ENCODE results near the gene PPIE. TPM values are rescaled to one million over a fixed set of nuclear protein-coding genes. Genes with fewer than 3 reads are reported as not detected.

Gene PPIE
- total RNA-seq, 1 experiment from 2014 or later = 42.5 TPM

DNA sequence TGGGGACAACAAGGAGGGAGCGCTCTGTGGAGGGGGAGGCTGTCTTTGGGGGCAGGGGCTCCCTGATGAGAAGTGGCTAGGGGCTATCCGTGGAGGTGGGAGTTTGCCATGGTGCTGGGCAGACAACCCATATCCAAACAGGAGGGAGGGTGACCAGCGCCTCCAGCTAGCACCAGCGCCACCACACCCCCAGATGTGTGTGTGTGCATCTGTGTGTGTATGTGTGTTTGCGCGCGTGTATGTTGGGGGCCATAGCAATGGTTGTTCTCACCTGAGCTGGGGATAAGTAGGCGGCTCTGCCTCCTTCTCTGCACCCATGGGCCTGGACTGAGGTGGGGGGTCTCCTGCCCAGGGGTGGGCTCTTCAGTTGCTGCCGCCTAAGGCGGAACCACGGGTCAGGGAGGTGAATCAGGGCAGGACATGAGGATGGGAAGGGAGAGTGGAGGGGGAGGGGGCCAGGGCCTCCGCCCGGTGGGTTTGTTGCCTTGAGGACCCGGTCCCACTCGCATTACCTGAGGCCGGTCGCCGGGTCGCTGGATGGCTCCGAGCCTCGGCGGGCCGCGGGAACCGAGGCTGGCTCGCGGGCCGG is 47.8 kb upstream of the PPIE start (continued):
- TF ChIP-seq ZNF416 (CRISPR knock-in tag; IDR thresholded peaks at IDR 0.05) = no peak

DNA sequence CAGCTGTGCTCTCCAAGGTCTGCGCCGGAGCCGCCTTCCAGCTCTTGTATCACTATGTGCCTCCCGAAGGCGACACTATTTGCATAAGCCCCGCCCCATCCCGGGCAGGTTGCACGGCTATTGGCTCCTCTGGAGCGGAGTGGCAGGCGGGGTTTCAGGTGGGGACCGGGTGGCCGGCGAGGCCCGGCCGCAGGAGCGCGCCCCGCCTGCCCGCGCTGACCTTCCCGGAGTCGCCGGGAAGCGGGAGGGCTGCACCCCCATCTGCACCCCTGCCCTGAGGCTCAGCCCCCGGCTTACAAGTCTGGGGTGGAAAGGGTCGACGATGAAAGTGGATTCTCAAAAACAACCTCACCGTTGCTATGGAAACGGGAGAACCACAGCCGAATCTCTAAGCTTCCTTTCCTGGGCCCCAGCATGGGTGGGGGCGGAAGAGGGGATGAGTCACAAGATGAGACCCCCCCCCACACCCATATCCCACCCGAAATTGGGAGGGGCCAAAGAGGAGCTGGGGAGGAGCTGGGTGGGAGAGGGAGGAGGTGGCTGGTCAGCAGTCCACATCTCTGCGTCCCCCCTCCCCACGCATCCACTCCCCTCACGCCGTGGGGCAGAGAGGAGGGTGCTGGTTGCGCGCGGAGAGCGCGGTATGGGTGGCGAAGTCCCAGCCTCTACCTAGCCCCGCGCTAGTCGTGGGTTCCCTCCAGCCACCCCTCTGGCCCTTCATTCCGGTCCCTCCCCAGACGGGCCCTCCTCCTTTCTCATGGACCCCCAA is 47.1 kb upstream of the PPIE start, which contains the start of gene HPCAL4:
TSS of gene HPCAL4 (minus strand) at position 51 of the 769 bp plus-strand sequence. CDS start 6,830 bp downstream, outside the sequence.
- H3K27me3 Mint-ChIP-seq (ENCODE audit: low read depth) = peaks cover 100% of the 10 kb centered on the region
- H3K9me3 Mint-ChIP-seq = no peaks in the 10 kb centered on the region
- H3K27ac Mint-ChIP-seq = no peak within 1 kb of the TSS
- CTCF ChIA-PET = interaction anchor here (0.6 to 6.6 kb wide), 16 partner anchors 10 to 115 kb away, joined by 3 to 58 read pairs (median 5); partner anchors contain the start of genes NT5C1A, PABPC4 and PPIE
- peaks cover 4% of the 10 kb centered on the region for H3K4me1 Mint-ChIP-seq
- DNase-seq (ENCODE audit: low spot score) (peak; percentile 98), ATAC-seq (peak; percentile 98)
- TF ChIP-seq GABPB1 (CRISPR knock-in tag; IDR thresholded peaks at IDR 0.05) (no peak), NFYB (CRISPR knock-in tag; conservative IDR thresholded peaks at IDR 0.05; ENCODE audit: low read depth) (peak; percentile 61), CBFB (CRISPR knock-in tag; IDR thresholded peaks at IDR 0.05; ENCODE audit: low read depth) (no peak), ATF1 (CRISPR knock-in tag; IDR thresholded peaks at IDR 0.05) (no peak), NFATC4 (CRISPR knock-in tag; IDR thresholded peaks at IDR 0.05) (no peak), NR1H2 (CRISPR knock-in tag; IDR thresholded peaks at IDR 0.05) (no peak), TP53 (CRISPR knock-in tag; IDR thresholded peaks at IDR 0.05) (no peak), ZNF121 (CRISPR knock-in tag; IDR thresholded peaks at IDR 0.05) (no peak), ELF4 (CRISPR knock-in tag; IDR thresholded peaks at IDR 0.05; ENCODE audit: low read depth) (no peak), GTF2I (CRISPR knock-in tag; conservative IDR thresholded peaks at IDR 0.05) (no peak)
- TF ChIP-seq, protein P1, sequence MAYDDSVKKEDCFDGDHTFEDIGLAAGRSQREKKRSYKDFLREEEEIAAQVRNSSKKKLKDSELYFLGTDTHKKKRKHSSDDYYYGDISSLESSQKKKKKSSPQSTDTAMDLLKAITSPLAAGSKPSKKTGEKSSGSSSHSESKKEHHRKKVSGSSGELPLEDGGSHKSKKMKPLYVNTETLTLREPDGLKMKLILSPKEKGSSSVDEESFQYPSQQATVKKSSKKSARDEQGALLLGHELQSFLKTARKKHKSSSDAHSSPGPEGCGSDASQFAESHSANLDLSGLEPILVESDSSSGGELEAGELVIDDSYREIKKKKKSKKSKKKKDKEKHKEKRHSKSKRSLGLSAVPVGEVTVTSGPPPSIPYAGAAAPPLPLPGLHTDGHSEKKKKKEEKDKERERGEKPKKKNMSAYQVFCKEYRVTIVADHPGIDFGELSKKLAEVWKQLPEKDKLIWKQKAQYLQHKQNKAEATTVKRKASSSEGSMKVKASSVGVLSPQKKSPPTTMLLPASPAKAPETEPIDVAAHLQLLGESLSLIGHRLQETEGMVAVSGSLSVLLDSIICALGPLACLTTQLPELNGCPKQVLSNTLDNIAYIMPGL (CRISPR knock-in tag; IDR thresholded peaks at IDR 0.05) = no peak
- TF ChIP-seq, protein P2, sequence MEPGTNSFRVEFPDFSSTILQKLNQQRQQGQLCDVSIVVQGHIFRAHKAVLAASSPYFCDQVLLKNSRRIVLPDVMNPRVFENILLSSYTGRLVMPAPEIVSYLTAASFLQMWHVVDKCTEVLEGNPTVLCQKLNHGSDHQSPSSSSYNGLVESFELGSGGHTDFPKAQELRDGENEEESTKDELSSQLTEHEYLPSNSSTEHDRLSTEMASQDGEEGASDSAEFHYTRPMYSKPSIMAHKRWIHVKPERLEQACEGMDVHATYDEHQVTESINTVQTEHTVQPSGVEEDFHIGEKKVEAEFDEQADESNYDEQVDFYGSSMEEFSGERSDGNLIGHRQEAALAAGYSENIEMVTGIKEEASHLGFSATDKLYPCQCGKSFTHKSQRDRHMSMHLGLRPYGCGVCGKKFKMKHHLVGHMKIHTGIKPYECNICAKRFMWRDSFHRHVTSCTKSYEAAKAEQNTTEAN (CRISPR knock-in tag; IDR thresholded peaks at IDR 0.05) = no peak
- TF ChIP-seq, protein P3, sequence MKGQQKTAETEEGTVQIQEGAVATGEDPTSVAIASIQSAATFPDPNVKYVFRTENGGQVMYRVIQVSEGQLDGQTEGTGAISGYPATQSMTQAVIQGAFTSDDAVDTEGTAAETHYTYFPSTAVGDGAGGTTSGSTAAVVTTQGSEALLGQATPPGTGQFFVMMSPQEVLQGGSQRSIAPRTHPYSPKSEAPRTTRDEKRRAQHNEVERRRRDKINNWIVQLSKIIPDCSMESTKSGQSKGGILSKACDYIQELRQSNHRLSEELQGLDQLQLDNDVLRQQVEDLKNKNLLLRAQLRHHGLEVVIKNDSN (CRISPR knock-in tag; IDR thresholded peaks at IDR 0.05) = 0 out of 2 replicates have a peak, but pooled peaks have one; percentile 25
- TF ChIP-seq, protein P4, sequence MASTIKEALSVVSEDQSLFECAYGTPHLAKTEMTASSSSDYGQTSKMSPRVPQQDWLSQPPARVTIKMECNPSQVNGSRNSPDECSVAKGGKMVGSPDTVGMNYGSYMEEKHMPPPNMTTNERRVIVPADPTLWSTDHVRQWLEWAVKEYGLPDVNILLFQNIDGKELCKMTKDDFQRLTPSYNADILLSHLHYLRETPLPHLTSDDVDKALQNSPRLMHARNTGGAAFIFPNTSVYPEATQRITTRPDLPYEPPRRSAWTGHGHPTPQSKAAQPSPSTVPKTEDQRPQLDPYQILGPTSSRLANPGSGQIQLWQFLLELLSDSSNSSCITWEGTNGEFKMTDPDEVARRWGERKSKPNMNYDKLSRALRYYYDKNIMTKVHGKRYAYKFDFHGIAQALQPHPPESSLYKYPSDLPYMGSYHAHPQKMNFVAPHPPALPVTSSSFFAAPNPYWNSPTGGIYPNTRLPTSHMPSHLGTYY (CRISPR knock-in tag; IDR thresholded peaks at IDR 0.05) = no peak
- TF ChIP-seq, protein P5, sequence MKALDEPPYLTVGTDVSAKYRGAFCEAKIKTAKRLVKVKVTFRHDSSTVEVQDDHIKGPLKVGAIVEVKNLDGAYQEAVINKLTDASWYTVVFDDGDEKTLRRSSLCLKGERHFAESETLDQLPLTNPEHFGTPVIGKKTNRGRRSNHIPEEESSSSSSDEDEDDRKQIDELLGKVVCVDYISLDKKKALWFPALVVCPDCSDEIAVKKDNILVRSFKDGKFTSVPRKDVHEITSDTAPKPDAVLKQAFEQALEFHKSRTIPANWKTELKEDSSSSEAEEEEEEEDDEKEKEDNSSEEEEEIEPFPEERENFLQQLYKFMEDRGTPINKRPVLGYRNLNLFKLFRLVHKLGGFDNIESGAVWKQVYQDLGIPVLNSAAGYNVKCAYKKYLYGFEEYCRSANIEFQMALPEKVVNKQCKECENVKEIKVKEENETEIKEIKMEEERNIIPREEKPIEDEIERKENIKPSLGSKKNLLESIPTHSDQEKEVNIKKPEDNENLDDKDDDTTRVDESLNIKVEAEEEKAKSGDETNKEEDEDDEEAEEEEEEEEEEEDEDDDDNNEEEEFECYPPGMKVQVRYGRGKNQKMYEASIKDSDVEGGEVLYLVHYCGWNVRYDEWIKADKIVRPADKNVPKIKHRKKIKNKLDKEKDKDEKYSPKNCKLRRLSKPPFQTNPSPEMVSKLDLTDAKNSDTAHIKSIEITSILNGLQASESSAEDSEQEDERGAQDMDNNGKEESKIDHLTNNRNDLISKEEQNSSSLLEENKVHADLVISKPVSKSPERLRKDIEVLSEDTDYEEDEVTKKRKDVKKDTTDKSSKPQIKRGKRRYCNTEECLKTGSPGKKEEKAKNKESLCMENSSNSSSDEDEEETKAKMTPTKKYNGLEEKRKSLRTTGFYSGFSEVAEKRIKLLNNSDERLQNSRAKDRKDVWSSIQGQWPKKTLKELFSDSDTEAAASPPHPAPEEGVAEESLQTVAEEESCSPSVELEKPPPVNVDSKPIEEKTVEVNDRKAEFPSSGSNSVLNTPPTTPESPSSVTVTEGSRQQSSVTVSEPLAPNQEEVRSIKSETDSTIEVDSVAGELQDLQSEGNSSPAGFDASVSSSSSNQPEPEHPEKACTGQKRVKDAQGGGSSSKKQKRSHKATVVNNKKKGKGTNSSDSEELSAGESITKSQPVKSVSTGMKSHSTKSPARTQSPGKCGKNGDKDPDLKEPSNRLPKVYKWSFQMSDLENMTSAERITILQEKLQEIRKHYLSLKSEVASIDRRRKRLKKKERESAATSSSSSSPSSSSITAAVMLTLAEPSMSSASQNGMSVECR (CRISPR knock-in tag; IDR thresholded peaks at IDR 0.05; ENCODE audit: borderline replicate concordance) = no peak
- TF ChIP-seq, protein P6, sequence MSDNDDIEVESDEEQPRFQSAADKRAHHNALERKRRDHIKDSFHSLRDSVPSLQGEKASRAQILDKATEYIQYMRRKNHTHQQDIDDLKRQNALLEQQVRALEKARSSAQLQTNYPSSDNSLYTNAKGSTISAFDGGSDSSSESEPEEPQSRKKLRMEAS (CRISPR knock-in tag; IDR thresholded peaks at IDR 0.05) = peak; percentile 41; the same call in 1 of the 2 replicates
- H3K4me3 Mint-ChIP-seq = peak within 1 kb of the TSS; percentile 59
- POLR2A ChIA-PET = interaction anchor here (1.4 kb wide), 1 partner anchor 10 kb away, joined by 9 read pairs; no protein-coding TSS in a partner anchor
- no peaks in the 10 kb centered on the region for H3K36me3 Mint-ChIP-seq
